MG63 (cell line): ENCODE results near the gene SPACA5. TPM values are rescaled to one million over a fixed set of nuclear protein-coding genes. Genes with fewer than 3 reads are reported as not detected.
"Not testable (repeated sequence)": the region's sequence is repeated elsewhere in the genome, so short reads cannot be mapped to it uniquely, and the experiment has no call there.

Source experiments
- DNase-seq: peaks from one replicate; pipeline ENCODE4 v3.0.0-alpha.2; 2020
- H3K27me3 ChIP-seq: fragments of 250-450 bp; sonication (Bioruptor Pico); 2 replicates; pipeline ENCODE4 v1.5.1; 2020; ENCODE audit warnings: mild to moderate bottlenecking, moderate library complexity
- H3K36me3 ChIP-seq: fragments of 250-450 bp; sonication (Bioruptor Pico); 2 replicates; pipeline ENCODE4 v1.5.1; 2020; ENCODE audit warnings: mild to moderate bottlenecking, moderate library complexity
- H3K4me3 ChIP-seq: fragments of 250-450 bp; sonication (Bioruptor Pico); 2 replicates; pipeline ENCODE4 v1.5.1; 2020; ENCODE audit warnings: mild to moderate bottlenecking, moderate library complexity
- H3K9me3 ChIP-seq: fragments of 250-450 bp; sonication (Bioruptor Pico); 2 replicates; pipeline ENCODE4 v1.5.1; 2020; ENCODE audit warnings: mild to moderate bottlenecking, moderate library complexity
- total RNA-seq: library from RNA; depleted of rRNA; stranded (reverse); fragments of >200 nt; shearing (Covaris generic); gene quantifications from 2 replicates; pipeline ENCODE4 v1.2.3, GENCODE V29; 2014; ENCODE audit warnings: low replicate concordance; rRNA removed

Gene SPACA5
- not detected in 2 replicates for total RNA-seq

DNA sequence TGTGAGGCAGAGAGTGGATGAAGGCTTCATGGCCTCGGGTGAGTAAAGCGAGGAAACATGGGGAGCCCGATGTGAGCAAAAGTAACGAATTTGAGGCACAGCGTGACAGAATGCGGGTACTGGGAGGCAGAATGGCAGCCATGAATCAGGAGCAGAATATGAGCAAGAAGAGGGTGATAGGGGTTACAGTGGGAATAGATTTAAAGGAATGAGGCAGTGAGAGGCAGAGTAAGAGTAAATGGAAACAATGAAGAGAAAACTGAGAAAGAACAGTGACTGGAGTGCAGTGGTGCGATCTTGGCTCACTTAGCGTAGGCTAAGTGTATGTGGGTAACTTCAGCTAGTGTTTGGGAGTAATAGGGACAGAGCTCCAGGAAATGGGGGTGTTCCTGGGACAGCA is at the start of gene SPACA5:
TSS of gene SPACA5 (plus strand) at position 301 of the 400 bp plus-strand sequence. CDS start 815 bp downstream, outside the sequence.
- H3K4me3 ChIP-seq, DNase-seq: not testable (repeated sequence)

DNA sequence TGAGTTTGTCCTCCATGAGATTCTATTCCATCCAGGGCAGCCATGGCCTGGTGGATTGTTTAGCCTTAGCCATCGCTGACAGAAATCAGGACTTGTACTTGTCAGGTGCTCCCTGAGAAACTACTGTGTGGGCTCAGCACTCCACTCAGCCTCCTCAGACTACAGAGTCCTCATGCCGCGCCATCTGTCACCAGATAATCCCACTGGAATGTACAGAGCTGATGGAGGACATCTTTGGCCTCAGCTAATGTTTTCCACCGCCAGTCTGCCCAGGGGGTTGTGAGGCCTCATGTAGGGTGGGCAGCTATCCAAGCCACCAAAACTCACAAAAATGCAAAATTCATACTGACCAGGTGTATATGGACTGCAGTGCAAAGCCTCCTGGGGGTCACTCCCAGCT is 48.6 kb upstream of the SPACA5 start:
- not testable (repeated sequence) for DNase-seq, H3K4me3 ChIP-seq, H3K36me3 ChIP-seq, H3K27me3 ChIP-seq, H3K9me3 ChIP-seq

More for the DNA sequence above, at the start of gene SPACA5:
- not testable (repeated sequence) for H3K36me3 ChIP-seq, H3K27me3 ChIP-seq, H3K9me3 ChIP-seq

DNA sequence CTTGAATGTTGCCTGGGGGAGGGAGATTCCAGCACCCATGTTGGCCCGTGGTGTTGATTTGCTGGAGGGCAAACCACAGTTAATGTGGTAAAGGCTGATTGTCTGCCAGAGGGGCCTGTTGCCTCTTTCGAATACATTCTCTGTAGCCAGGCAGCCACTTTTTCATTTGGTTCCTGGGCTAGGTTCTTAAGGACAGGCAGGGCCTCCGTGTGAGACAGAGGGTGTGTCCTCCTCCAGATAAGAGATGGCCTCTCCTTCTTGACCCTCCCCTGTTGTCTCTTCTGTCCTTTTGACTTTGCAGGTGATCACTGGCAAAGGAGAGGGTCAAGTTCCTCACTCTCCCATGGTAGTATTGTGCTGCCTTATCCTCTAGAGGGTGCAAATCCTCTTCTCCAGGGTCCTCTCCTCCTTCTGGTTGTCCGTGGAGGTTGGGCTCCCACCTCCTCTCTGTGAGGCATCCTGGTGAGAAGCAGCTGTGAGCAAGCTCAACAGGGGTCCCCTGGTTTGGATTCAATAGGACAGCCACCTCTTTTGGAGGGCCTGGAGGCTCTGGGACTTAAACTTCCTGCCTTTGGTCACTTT is 47.9 kb upstream of the SPACA5 start:
- no peaks in the 10 kb centered on the region for H3K9me3 ChIP-seq
- no peaks in the 10 kb centered on the region for H3K27me3 ChIP-seq
- no peaks in the 10 kb centered on the region for H3K36me3 ChIP-seq
- DNase-seq, result no peak
- H3K4me3 ChIP-seq, result no peak overlapping the region

DNA sequence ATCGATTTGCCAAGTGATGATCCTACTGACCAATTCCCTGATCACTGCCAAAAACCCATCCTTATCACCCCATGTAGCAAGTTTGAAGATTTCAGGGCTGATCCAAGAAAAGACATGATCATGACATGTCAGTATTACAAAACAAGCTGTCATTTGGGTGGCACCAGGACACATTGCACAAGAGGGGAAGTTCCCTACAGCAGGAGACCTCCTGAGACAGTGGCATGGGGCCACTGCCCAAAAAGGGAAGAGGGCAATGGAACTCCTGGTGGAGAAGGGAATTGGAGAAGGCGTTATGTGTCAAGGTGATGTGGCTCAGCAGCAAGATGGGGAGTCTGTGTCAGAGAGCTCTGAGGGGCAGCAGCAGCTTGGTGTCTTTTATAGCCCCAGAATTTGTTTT is 46.4 kb upstream of the SPACA5 start:
- no peaks in the 10 kb centered on the region for H3K9me3 ChIP-seq
- no peak for DNase-seq
- H3K27me3 ChIP-seq, result no peaks in the 10 kb centered on the region
- H3K4me3 ChIP-seq, result no peak overlapping the region
- H3K36me3 ChIP-seq, result no peaks in the 10 kb centered on the region

DNA sequence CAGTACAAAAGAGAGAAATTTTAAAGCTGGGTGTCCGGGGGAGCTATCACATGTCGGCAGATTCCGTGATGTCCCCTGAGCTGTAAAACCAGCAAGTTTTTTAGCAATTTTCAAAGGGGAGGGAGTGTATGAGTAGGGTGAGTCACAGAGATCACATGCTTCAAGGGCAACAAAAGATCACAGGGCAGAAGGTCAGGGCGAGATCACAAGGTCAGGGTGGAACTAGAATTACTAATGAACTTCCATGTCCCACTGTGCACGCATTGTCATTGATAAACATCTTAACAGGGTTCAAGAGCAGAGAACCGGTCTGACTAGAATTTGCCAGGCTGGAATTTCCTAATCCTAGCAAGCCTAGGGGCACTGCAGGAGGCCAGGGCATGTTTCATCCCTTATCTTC is 45.0 kb upstream of the SPACA5 start:
- not testable (repeated sequence) for H3K36me3 ChIP-seq, H3K4me3 ChIP-seq, H3K27me3 ChIP-seq, DNase-seq, H3K9me3 ChIP-seq

DNA sequence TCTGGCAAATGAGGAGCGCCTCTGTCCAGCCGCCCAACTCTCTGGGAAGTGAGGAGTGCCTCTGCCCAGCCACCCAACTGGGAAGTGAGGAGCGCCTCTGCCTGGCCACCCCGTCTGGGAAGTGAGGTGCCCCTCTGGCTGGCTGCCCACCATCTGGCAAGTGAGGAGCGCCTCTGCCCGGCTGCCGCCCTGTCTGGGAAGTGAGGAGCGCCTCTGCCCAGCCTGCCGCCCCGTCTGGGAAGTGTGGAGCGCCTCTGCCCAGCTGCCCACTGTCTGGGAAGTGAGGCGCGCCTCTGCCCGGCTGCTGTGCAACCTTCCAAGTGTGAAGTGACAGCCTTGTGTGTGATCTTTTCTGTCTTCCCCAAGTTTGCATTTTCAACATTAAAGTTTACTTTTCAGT is 41.3 kb upstream of the SPACA5 start:
- not testable (repeated sequence) for H3K36me3 ChIP-seq, DNase-seq, H3K27me3 ChIP-seq, H3K9me3 ChIP-seq, H3K4me3 ChIP-seq

DNA sequence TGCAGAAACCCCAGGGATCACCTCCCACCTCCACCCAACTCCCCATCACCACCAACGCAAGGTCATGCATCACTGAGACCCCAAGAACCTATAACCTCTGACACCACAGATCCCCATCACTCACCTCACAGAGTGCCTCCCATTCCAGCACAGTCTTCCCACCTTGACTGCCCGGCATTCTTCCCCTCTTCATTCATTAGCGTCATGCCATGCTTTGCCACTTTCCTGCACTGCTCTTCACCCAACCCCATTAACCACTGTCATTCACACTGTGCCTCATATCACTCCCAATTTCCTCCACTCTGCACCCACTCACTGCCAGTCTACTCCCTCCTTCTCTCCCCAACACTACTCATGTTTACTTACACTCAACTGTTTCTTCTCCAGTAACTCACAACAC is 33.6 kb upstream of the SPACA5 start:
- peaks cover 9% of the 10 kb centered on the region for H3K9me3 ChIP-seq
- H3K4me3 ChIP-seq, result no peak overlapping the region
- H3K27me3 ChIP-seq, result no peaks in the 10 kb centered on the region
- peaks cover 5% of the 10 kb centered on the region for H3K36me3 ChIP-seq
- no peak for DNase-seq

DNA sequence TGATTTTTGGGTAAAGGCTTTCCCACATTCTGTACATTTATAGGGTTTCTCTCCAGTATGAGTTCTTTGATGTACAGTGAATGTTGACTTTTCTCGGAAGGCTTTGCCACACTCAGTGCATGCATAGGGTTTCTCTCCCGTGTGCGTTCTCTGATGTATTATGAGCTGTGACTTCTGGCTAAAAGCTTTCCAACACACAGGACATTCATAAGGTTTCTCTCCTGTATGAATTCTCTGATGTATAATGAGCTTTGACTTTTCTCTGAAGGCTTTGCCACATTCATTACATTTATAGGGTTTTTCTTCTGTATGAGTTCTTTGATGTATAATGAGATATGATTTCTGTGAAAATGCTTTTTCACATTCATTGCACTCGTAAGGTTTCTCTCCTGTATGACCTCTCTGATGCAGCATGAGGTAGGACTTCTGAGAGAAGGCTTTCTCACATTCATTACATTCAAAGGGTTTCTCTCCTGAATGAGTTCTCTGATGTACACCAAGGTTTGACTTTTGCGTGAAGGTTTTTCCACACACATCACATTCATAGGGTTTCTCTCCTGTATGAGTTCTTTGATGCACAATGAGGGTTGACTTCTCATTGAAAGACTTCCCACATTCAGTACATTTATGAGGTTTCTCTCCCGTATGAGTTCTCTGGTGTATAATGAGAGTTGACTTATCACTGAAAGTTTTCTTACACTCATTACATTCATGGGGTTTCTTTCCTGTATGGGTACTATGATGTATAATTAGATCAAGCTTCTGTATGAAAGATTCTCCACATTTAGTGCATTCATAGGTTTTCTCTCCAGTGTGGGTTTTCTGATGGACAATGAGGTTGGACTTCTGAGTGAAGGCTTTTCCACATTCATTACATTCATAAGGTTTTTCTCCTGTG is 30.3 kb upstream of the SPACA5 start:
- no peaks in the 10 kb centered on the region for H3K27me3 ChIP-seq
- H3K9me3 ChIP-seq, result peaks cover 9% of the 10 kb centered on the region
- no peak for DNase-seq
- H3K36me3 ChIP-seq, result peaks cover 26% of the 10 kb centered on the region
- no peak overlapping the region for H3K4me3 ChIP-seq

DNA sequence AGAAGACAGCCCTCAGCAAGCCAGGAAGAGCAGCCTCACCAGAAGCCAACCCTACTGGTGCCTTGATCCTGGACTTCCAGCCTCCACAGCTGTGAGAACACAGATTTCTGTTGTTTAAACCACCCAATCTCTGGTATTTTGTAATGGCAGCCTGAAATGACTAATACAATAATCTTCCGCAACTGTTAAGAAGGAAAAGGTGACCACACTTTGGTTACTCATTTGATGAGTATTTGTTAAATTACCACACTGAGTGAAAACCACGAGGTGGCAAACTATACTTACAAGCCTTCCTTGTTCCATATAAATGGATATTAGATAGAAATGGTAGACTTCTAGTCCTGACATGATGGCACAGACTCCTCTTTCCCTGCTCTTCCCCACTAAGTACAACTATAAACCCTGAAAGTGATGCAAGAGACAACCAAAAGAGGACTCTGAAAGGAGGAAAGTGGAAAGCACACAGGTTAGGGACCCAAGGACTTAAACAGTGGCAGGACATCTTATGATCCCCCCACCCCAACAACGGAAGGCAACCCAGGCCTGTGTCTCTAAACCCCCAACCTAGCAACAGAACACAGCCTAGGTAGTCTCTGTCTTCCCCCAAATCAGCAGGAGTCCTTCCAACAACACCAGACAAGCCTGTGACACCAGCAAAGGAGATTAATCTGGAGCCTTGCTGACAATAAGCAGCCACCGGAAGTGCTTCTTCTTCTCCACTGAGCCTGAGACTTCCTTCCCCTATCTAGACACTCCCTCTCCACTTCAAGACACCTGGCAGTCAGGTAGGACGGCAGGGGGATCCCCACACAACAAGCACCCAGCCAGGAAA is 15.3 kb upstream of the SPACA5 start:
- Histone ChIP-seq H3K27me3 (no peaks in the 10 kb centered on the region), H3K36me3 (peaks cover 12% of the 10 kb centered on the region), H3K9me3 (no peaks in the 10 kb centered on the region; the same call in 1 of the 2 replicates), H3K4me3 (no peak overlapping the region)
- DNase-seq, result no peak

DNA sequence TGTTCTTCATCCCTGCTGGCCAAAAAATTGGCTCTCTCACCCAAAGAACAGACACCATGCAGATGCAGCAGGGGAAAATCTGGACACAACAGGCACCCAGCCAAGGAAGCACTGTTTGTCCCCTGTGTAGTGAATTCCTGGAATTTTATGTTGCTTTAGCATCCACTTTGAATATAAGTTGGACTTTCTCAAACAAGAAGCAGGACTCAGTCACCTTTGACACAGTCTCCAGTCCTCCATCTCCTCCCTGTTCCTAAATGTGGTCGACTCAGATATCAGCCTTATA is 14.8 kb upstream of the SPACA5 start:
- H3K9me3 ChIP-seq, result no peaks in the 10 kb centered on the region; the same call in 1 of the 2 replicates
- peaks cover 10% of the 10 kb centered on the region for H3K36me3 ChIP-seq
- no peak for DNase-seq

DNA sequence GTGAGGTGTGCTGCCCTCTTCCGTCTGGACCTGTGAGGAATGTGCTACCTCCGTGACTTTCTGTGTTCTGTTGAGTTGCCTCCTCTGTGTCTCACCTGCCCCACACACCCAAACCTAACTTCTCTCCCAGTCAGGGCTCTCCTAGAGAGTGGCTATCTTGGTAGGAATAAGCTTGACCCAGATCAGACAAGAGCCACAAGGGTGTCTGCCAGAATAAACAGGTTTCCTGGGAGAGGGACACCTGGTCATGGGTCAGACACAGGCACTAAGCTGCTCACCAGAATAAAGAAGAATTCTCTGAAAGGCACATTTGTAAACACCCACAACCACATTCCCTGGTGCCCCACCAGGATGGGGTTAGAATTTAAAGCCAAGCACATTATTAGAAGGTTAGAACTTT is 14.1 kb upstream of the SPACA5 start:
- Histone ChIP-seq H3K4me3 (no peak overlapping the region), H3K27me3 (no peaks in the 10 kb centered on the region), H3K36me3 (peaks cover 4% of the 10 kb centered on the region), H3K9me3 (no peaks in the 10 kb centered on the region; the same call in 1 of the 2 replicates)
- no peak for DNase-seq

More for the DNA sequence above, 14.8 kb upstream of the SPACA5 start:
- Histone ChIP-seq H3K27me3 (no peaks in the 10 kb centered on the region), H3K4me3 (no peak overlapping the region)

DNA sequence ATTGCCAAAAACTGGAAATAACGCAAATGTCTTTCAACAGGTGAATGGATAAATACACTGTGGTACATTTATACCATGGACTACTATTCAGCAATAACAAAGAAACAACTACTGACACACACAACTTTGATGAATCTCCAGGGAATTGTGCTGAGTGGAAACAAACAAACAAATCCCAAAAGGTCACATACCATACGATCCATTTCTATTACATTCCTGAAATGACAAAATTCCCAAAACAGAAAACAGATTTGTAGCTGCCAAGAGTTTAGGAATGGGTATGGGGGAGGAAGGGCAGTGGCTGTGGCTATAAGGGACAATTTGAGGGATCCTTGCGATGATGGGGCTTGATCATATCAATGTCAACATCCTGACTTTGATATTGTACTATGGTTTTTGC is 5.5 kb upstream of the SPACA5 start:
- Histone ChIP-seq H3K27me3 (no peaks in the 10 kb centered on the region), H3K4me3 (no peak overlapping the region), H3K9me3 (no peaks in the 10 kb centered on the region), H3K36me3 (peaks cover 4% of the 10 kb centered on the region; the same call in 1 of the 2 replicates)
- no peak for DNase-seq

DNA sequence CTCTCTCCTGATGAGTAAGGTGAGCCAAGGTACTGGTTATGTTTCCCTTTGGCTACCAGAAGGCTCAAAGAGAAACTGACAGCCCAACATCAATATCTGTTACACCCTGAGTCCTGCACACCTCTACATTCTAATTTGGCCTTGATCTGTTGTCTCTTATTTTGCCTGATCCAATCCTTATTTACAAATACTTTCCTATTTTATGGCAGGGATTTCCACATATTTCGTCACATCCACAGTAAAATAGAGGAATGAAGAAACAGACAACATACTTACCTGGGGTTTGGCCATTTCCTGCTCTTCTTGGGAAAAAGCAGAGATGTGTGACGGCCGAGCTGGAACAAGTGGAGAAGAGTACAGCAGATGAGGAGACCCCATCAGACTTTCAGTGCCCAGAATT is 4.5 kb upstream of the SPACA5 start:
- Histone ChIP-seq H3K9me3 (no peaks in the 10 kb centered on the region), H3K27me3 (no peaks in the 10 kb centered on the region), H3K36me3 (peaks cover 4% of the 10 kb centered on the region; the same call in 1 of the 2 replicates), H3K4me3 (no peak overlapping the region; the same call in 1 of the 2 replicates)
- DNase-seq, result no peak

DNA sequence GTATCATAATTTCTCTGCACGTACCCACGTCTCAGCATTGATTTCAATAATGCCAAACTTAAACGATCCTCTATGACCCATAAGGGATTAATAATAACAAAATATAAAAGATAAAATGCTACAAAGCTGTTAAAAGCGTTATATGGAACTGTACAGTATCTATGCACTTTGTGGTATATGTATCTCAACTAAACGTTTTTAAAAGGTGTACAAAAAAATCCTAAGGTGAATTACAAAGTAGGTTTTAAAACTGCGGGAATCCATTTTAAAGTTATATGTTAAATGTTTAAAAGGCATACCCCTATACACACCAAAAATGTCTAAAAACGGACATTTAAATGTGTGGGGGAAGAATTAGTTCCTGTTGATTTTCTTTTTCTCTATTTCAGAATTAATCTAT is 3.9 kb upstream of the SPACA5 start:
- H3K36me3 ChIP-seq, result peaks cover 4% of the 10 kb centered on the region; the same call in 1 of the 2 replicates
- no peaks in the 10 kb centered on the region for H3K9me3 ChIP-seq
- no peaks in the 10 kb centered on the region for H3K27me3 ChIP-seq
- no peak for DNase-seq
- peak overlapping the region; percentile 62 for H3K4me3 ChIP-seq

DNA sequence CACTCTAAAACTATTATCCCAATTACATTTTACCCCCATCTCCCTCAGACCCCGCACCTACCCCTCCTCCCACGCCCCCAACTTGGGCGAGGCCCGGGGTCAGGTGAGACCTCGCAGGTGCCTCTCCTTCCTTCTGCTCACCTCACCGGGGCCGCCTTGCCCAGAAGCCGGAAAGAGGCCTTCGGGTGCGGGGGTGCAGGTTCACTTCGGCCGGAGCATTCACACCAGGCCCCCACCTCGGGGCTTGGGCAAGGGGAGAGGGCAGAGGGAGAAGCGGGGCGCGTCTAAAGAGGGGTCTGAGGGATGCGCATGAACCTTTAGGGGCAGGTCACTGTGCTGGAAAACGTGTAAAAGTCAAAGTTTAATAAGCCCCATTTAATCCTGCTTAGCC is 3.4 kb upstream of the SPACA5 start:
- H3K27me3 ChIP-seq, result no peaks in the 10 kb centered on the region
- peak overlapping the region; percentile 62 for H3K4me3 ChIP-seq
- DNase-seq, result no peak
- H3K9me3 ChIP-seq, result no peaks in the 10 kb centered on the region
- peaks cover 4% of the 10 kb centered on the region; the same call in 1 of the 2 replicates for H3K36me3 ChIP-seq

DNA sequence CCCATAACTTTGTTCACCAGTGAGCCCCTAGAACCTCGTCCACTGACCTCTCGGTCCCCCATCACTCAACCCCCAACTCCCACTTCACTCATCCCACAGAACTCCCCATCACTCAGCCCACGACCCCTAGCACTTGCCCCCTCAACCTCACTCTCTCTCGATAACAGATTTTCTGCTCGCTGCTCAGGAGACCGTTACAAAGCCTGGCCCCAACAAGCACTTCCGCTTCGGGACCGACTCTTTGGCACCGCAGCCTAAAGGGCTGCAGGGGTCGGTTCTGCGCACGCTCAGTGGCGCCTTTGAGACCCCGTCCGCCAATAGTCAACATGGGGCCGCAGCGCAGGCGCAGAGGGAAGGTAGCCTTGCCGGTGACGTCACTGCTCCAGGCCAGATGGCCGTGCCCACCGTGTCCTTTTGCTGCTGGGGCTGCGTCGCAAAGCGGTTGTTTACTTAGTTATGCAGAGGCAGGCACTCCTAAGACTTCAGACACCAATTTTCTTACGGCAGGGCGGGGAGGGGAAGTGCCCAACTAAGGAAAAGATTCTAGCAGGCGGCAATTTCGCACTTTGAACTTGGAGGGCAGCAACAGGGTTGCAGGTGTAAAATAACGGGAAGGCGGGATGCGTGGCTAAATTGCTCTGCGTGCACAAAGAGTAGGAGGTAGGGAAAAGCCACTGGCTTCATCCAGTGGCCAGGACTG is 2.9 kb upstream of the SPACA5 start, which contains the start of gene ZNF182:
TSS of gene ZNF182 (minus strand) at position 232 of the 700 bp plus-strand sequence. CDS start 1,380 bp downstream, outside the sequence.
- peak; percentile 88 for DNase-seq
- H3K4me3 ChIP-seq, result peak within 1 kb of the TSS; percentile 62
- no peaks in the 10 kb centered on the region for H3K27me3 ChIP-seq
- H3K36me3 ChIP-seq, result peaks cover 4% of the 10 kb centered on the region; the same call in 1 of the 2 replicates
- no peaks in the 10 kb centered on the region for H3K9me3 ChIP-seq
